GM19351 (cell line): ENCODE data around the gene ACO1.

Experiments used
- ATAC-seq: cut with Tn5 transposase; IDR thresholded peaks from one replicate; pipeline ENCODE4 v1.9.1; 2021; ENCODE audit warnings: mild to moderate bottlenecking, moderate library complexity; ENCODE audit not compliant: unreplicated experiment

Gene ACO1

DNA sequence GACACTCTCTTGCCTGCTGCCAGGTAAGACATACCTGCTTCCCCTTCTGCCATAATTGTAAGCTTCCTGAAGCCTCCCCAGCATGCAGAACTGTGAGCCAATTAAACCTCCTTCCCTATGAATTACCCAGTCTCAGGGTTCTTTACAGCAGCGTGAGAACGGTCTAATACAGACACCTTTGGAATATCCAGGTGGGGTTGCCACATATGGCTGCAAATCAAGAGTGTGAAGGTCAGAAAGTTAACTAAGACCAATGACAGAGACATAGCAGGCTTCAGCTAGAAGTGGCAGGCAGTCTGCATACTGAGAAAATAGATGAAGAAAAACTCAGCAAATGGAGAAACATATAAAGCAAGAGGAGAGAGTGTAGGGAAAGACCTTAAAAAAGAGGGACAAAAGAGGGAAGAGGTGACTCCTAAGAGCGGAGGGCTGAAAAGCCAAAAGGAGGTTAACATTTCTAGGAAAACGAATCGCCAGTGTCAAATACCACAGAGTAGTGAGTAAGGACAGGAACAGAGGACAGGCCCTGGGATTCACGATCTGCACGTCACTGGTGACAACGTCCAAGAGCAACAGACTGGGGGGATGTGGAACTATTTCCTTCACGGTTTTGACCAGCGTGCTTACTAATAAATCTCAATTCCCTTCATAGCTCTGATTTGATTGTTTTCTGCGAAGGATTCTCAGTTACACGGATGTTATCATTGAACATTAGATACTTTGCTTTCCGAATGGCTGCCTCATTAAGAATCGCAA lies 1.7 kb upstream of the ACO1 start:
- no peak for ATAC-seq

DNA sequence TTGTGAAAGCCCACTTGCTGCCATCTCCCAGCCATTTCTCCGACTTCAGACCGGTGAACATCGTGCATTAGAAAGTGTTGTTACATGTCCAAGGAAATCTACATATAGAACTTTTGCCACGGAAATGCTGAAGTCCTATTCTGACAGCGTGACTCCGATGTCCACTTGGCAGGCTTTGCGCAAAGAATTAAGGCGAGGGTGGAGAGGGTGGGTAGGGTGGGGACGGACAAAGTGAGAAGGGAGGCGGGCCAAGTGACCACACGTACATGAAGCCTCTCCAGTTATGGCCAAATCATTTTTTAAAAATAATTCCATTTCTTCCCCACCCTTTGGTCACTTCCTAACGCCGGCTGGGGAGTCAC lies 460 bp upstream of the ACO1 start:
- ATAC-seq, result no peak

GRCh38 chr9:32385152-32385884 lies 875 bp downstream of the ACO1 start:
- no peak for ATAC-seq

- ATAC-seq, result no peak
Measured at GRCh38 chr9:32385885-32386283, 1.4 kb downstream of the ACO1 start.

DNA sequence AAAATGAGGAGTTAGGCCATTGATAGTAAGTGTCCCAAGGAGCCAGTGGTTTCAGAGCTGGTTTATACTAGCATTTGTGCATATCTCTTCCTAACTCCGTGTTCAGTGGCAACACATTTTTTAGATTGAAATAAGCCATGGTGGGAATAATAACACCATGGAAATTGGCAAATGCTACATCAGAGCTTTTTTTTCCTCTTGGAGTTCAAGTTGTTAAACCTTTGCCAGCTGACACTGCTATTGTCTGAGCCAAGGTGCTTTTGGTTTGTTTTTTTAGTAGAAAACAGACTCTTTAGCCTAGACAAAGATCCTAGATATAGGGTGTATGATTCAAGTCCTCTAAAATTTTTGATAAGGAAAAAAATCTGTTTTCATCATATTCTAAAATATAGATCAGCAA lies 2.8 kb downstream of the ACO1 start:
- no peak for ATAC-seq

- ATAC-seq, result no peak
Measured at GRCh38 chr9:32389365-32389764, 4.9 kb downstream of the ACO1 start.

- no peak for ATAC-seq
Measured at GRCh38 chr9:32393911-32394310, 9.5 kb downstream of the ACO1 start.

DNA sequence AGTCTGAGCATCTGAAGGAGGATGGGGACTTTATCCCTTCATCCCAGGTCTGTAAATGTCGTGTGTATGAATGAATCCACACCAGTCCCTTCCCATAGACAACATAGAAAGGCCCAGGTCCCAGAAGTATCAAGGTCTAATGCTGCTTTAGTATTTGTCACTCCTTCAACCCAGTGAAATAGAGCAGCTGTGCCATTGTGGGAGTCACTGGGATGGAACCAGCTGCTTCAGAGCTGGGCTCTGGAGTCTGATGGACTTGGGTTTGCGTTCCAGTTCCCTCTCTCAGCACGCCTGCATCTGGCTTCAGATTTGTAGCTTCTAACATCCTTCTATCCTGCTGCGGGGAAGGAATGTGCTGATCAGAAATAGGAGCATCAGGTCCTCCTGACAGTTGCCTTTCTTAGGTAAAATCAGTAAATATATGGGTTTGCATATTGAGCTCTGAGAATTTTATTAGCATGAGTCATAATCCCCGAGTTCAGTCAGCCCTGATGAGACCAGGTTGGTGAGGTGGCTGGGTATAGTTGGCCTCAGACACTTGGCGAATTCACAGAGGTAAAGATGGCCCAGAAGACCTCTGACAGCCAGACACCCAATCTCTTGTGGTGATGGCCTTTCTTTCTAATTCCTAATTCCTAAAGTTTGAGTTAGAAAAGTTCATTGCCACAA lies 10.1 kb downstream of the ACO1 start:
- no peak for ATAC-seq

DNA sequence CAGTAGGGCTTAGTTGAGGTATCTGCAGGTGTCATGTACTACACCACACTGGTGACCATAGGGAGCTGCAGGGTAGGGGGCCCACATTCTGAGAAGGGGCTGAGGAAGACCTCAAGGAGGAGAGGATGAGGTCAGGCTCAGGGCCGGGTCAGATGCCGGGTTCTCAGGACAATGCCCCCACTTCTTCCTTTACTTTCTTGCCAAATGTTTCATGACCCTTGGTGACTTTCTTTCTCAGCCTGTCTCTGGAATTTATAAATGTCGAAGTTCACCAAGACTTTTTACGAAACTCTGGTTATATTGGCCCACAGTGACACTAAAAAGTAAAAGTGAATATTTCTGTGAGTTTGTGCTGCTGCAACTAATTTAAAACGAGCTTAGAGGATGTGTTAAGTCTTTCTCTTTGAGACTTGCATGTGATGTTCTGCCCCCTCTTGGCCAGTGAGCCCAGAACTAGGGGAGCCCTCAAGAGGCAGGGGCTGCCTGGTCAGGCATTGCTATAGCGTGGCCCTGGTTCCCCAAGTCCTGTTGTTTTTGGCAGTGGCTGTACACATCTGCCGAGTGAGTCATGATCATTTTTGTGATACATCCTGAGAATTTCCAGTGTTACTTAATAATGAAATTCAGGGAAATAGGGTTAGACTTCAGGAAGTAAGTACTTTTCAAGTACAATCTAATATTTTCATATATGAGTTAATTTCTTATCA lies 11.2 kb downstream of the ACO1 start:
- ATAC-seq, result no peak

- no peak for ATAC-seq
Measured at GRCh38 chr9:32398207-32398606, 13.8 kb downstream of the ACO1 start.

GRCh38 chr9:32399110-32399815 lies 14.8 kb downstream of the ACO1 start:
- no peak for ATAC-seq

- peak; percentile 55 for ATAC-seq
Measured at GRCh38 chr9:32401488-32401887, 17.0 kb downstream of the ACO1 start.

DNA sequence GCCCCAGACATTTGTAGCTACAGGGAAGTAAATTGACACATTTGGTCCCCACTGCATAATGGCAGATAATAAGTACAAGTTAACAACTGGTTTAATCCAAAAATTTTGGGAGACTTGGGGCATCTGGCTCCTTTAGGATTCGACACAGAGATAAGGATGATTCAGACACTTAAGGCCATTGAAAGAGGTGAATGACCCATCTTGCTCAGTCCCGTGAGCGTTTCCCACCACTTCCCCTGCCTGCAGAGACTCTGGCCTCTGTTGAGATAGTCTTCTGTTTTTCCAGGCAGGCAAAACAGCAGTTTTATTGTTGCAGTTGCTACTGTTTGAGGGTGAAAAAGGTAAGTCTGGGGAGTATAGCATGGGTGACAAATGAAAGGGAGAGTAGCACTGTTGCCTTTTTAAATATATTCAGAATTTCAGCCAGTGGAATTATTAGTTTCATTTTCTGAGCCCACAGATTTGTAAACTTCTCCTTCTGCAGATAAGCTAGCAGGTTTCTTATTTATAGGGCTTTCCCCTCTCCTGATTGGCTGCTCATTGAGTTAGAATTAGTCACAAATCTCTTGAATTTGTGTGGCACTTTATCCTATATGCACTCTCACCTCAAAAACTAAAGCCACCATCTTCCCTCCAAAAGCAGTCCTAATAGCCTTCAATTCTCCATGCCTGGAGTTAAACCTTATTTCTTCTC lies 19.3 kb downstream of the ACO1 start:
- no peak for ATAC-seq

DNA sequence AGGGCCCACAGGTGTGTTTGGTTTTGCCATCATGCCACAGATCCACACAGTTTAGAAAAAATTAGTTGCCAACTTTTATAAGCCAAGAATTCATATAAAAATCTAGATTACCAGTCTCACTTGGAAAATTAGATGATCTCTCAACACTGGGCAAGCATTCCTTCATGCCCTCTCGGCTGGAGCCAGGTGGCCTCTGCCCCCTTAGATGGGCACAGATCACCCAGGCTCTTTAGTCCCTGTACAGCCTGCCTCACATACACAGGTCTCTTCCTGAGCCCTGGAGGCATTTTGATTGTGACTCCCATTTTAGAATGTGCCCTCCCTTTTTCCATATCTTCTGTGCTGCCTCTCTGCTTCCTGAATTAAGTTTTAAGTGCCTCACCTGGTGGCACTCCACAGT lies 20.0 kb downstream of the ACO1 start:
- no peak for ATAC-seq

GRCh38 chr9:32404856-32405255 lies 20.4 kb downstream of the ACO1 start:
- no peak for ATAC-seq

- ATAC-seq, result no peak
Measured at GRCh38 chr9:32405506-32405905, 21.1 kb downstream of the ACO1 start.

GRCh38 chr9:32406046-32406445 lies 21.6 kb downstream of the ACO1 start:
- no peak for ATAC-seq

- ATAC-seq, result no peak
Measured at GRCh38 chr9:32411753-32412152, 27.3 kb downstream of the ACO1 start.

GRCh38 chr9:32412440-32412839 lies 28.0 kb downstream of the ACO1 start:
- no peak for ATAC-seq

DNA sequence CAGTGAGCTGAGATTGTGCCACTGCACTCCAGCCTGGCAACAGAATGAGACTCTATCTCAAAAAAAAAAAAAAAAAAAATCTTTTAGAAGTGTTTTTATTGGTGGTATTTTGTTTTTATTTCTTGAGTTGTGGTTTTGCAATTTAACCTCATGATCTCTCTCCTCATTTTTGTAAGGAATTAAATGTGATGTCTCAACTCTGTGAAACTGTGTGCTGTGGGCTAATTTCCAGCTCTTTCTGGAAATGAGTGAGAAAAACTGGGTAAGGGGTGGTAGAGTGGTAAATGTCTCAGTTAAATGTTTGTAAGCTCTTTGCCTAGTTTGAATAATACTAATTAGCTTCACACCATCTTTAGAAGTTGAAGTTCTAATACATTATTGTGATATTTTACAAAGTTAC lies 29.0 kb downstream of the ACO1 start:
- ATAC-seq, result no peak
